Dendritic cell treated with granulocyte-macrophage colony-stimulating factor and Interleukin-4, amounts not matched to agents 40 ng/mL and 50 ng/mL, for 4 days (primary cell): ENCODE data around the gene IL31.
"Not testable (repeated sequence)": the region's sequence is repeated elsewhere in the genome, so short reads cannot be mapped to it uniquely, and the experiment has no call there.

ENCODE experiments used
- H3K27ac Mint-ChIP-seq: one replicate; pipeline ENCODE4 v1.8.0; 2022; ENCODE audit warnings: mild to moderate bottlenecking, mixed read lengths
- H3K27me3 Mint-ChIP-seq: one replicate; pipeline ENCODE4 v1.8.0; 2022; ENCODE audit warnings: mild to moderate bottlenecking, mixed read lengths
- H3K36me3 Mint-ChIP-seq: one replicate; pipeline ENCODE4 v1.8.0; 2022; ENCODE audit warnings: low read depth, mixed read lengths
- H3K4me1 Mint-ChIP-seq: one replicate; pipeline ENCODE4 v1.8.0; 2022; ENCODE audit warnings: low read depth, mixed read lengths
- H3K4me3 Mint-ChIP-seq: one replicate; pipeline ENCODE4 v1.8.0; 2022; ENCODE audit warnings: mild to moderate bottlenecking, moderate library complexity, mixed read lengths
- H3K9me3 Mint-ChIP-seq: one replicate; pipeline ENCODE4 v1.8.0; 2022; ENCODE audit warnings: mixed read lengths
- intact Hi-C: fragments of 100-400 bp; cut with micrococcal nuclease; formaldehyde crosslinking; loops from one replicate; pipeline ENCODE4 v1.15.0; 2022

IL31 gene

DNA sequence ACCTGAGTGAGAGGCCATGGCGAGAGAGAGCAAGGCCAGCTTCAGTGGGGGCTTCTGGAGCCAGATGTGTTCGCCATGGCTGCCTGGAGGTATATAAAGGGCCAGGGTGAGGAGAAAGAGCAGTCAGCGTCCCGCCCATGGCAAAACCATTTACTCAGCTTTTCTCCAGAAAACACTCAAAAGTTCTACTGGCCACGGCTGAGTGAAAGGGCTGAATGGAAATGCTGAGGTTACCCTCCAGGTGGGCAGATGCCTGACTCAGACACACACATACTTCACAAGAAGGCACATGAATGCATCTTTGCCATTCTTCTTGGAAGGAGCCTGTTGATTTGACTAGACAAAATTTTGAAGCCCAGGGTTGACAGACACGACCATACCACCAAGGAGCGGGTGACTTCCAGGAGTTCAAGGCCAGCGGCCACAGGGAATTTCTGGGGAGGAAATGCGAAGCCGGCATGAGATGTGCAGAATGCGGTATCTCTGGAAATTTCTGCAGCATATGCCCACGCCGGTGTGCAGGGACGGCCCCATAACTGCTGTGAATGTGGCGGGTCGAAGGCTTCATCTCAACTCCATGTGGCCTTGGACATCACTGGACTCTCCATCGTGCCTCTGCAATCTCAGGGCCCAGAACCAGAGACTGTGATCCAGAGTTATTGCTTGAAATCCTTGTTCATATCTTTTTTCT, at the start of gene IL31:
Gene IL31, minus strand, starts transcription at position 67 of the 691 bp plus-strand sequence. Its CDS starts 49 bp downstream, at position 18.
- H3K27ac Mint-ChIP-seq, result no peak within 1 kb of the TSS
- no peaks in the 10 kb centered on the region for H3K4me1 Mint-ChIP-seq
- no peak within 1 kb of the TSS for H3K4me3 Mint-ChIP-seq
- no peaks in the 10 kb centered on the region for H3K9me3 Mint-ChIP-seq
- intact Hi-C loops, result no loop called here
- H3K36me3 Mint-ChIP-seq, result no peaks in the 10 kb centered on the region
- peaks cover 6% of the 10 kb centered on the region for H3K27me3 Mint-ChIP-seq

DNA sequence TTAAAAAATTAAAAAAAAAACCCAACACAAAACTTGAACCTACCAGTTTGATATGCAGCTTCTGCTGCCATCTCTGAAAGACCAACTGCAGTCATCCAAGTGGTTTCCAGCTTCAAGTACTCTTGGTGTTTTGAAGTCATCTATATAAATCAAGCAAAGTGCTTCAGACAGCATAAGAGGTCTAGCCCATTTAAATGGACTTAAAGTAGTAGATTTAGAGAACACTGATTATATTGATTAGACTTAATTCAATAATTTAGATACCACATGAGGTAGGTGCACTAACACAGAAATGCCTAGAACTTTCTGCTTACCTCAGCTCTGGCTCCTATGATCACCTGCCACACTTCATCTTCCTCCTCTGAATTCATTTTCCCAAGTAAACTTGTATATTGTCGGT, 42.4 kb upstream of the IL31 start:
- H3K4me1 Mint-ChIP-seq, result peaks cover under 1% of the 10 kb centered on the region
- no peaks in the 10 kb centered on the region for H3K27me3 Mint-ChIP-seq
- H3K36me3 Mint-ChIP-seq, result peaks cover 100% of the 10 kb centered on the region
- intact Hi-C loops, result no loop called here
- H3K4me3 Mint-ChIP-seq, result no peak overlapping the region
- no peak overlapping the region for H3K27ac Mint-ChIP-seq
- H3K9me3 Mint-ChIP-seq, result no peaks in the 10 kb centered on the region

DNA sequence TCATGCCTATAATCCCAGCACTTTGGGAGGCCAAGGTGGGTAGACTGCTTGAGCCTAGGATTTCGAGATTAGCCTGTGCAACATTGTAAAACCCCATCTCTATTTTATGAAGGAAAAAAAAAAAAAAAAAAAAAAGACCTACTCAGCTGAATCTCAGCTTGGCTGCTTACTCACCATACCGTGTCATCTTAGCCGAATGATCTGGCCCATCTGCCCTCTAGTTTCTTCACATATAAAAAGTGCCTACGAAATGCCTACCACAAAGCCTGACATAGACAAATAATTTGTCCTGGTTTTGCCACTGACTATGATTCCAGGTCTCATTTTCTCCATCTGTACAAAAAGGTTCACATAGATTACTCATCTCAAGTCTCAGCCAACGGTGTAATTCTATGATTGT, 41.8 kb upstream of the IL31 start:
- no peaks in the 10 kb centered on the region for H3K27me3 Mint-ChIP-seq
- H3K9me3 Mint-ChIP-seq, result no peaks in the 10 kb centered on the region
- no peaks in the 10 kb centered on the region for H3K4me1 Mint-ChIP-seq
- H3K4me3 Mint-ChIP-seq, result no peak overlapping the region
- no peak overlapping the region for H3K27ac Mint-ChIP-seq
- intact Hi-C loops, result no loop called here
- H3K36me3 Mint-ChIP-seq, result peaks cover 100% of the 10 kb centered on the region

DNA sequence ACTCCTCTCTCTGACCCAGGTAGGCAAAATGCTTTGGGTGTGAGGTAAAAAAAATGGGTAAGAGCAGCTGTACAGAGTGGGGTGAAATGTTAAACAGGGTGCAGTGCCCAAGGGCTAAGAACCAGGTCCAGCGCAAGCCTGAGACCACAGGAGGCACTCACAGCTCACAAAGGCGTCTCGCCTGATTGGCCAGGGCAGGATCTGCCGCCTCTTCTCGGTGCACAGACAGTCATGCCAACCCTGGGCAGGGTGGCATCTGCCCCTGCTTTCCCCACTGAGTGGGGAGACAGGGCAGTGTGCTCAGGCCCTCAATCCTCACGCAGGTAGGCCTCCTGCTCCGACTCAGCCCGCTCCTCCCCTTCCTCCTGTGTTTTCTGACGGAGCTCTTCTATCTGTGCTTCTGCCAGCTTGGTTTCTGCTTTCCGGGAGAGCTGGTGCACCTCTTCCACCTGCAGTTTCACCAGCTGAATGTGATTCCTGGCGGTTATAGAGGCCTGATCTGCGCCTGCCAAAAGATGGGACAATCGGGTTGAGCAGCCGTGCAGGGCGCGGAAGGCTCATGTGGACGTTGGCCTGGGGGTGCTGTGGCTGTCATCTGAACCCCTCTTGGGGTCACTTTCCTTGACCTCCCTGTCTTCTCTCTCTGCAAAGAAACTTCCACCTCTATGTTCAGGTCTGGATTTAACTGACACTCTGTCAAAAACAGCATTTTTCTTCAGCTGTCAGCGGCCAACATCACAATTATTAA, 34.2 kb upstream of the IL31 start:
- H3K27me3 Mint-ChIP-seq, result peaks cover 33% of the 10 kb centered on the region
- H3K4me1 Mint-ChIP-seq, result peaks cover 24% of the 10 kb centered on the region
- intact Hi-C loops, result no loop called here
- no peak overlapping the region for H3K4me3 Mint-ChIP-seq
- H3K36me3 Mint-ChIP-seq, result peaks cover 64% of the 10 kb centered on the region
- H3K9me3 Mint-ChIP-seq, result no peaks in the 10 kb centered on the region
- H3K27ac Mint-ChIP-seq, result no peak overlapping the region

DNA sequence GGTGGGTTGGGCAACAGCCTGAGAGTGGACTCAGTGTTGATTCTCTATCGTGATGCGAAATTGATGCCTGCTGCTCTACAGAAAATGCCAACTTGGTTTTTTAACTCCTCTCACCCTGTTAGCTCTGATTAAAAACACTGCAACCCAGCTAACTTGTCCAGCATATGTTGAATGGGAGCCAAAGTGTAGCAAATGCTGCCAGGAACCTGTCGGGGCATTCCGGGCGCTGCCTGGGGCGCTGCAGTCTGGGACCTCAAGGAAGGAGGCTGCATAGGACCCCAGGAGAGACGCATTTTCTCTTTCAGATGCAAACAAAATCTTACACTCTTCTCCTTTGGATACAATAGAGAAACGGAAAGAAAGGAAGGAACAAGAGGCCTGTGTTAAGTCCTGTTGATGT, 33.4 kb upstream of the IL31 start:
- Mint-ChIP-seq H3K9me3 (no peaks in the 10 kb centered on the region), H3K27me3 (peaks cover 41% of the 10 kb centered on the region), H3K27ac (no peak overlapping the region), H3K4me3 (no peak overlapping the region), H3K36me3 (peaks cover 55% of the 10 kb centered on the region), H3K4me1 (peaks cover 31% of the 10 kb centered on the region)
- intact Hi-C loops, result no loop called here

DNA sequence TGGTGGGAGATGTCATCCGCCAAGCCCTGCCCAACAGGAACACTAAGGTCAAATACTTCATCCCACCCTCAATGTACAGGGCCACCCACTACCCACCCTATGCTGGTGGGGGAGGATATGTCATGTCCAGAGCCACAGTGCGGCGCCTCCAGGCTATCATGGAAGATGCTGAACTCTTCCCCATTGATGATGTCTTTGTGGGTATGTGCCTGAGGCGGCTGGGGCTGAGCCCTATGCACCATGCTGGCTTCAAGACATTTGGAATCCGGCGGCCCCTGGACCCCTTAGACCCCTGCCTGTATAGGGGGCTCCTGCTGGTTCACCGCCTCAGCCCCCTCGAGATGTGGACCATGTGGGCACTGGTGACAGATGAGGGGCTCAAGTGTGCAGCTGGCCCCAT, 33.0 kb upstream of the IL31 start:
- Mint-ChIP-seq H3K27ac (no peak overlapping the region), H3K27me3 (peaks cover 41% of the 10 kb centered on the region), H3K36me3 (peaks cover 51% of the 10 kb centered on the region), H3K4me3 (no peak overlapping the region), H3K4me1 (peaks cover 31% of the 10 kb centered on the region), H3K9me3 (no peaks in the 10 kb centered on the region)
- intact Hi-C loops, result no loop called here

DNA sequence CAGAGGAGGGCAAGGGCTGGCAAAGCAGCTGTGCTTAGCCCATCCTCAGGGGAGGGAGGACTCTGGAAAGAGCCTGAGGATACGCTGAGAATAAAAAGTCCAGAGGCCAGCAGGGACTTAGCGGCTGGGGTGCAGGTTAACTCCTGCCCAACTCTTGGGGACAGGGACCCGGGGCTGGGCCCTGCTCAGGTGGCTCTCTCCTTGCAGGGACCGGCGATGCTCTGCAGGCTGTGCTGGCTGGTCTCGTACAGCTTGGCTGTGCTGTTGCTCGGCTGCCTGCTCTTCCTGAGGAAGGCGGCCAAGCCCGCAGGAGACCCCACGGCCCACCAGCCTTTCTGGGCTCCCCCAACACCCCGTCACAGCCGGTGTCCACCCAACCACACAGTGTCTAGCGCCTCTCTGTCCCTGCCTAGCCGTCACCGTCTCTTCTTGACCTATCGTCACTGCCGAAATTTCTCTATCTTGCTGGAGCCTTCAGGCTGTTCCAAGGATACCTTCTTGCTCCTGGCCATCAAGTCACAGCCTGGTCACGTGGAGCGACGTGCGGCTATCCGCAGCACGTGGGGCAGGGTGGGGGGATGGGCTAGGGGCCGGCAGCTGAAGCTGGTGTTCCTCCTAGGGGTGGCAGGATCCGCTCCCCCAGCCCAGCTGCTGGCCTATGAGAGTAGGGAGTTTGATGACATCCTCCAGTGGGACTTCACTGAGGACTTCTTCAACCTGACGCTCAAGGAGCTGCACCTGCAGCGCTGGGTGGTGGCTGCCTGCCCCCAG, 32.3 kb upstream of the IL31 start:
- Mint-ChIP-seq H3K27me3 (peaks cover 47% of the 10 kb centered on the region), H3K4me1 (peaks cover 31% of the 10 kb centered on the region), H3K9me3 (no peaks in the 10 kb centered on the region), H3K27ac (no peak overlapping the region), H3K4me3 (no peak overlapping the region), H3K36me3 (peaks cover 44% of the 10 kb centered on the region)
- intact Hi-C loops, result no loop called here

DNA sequence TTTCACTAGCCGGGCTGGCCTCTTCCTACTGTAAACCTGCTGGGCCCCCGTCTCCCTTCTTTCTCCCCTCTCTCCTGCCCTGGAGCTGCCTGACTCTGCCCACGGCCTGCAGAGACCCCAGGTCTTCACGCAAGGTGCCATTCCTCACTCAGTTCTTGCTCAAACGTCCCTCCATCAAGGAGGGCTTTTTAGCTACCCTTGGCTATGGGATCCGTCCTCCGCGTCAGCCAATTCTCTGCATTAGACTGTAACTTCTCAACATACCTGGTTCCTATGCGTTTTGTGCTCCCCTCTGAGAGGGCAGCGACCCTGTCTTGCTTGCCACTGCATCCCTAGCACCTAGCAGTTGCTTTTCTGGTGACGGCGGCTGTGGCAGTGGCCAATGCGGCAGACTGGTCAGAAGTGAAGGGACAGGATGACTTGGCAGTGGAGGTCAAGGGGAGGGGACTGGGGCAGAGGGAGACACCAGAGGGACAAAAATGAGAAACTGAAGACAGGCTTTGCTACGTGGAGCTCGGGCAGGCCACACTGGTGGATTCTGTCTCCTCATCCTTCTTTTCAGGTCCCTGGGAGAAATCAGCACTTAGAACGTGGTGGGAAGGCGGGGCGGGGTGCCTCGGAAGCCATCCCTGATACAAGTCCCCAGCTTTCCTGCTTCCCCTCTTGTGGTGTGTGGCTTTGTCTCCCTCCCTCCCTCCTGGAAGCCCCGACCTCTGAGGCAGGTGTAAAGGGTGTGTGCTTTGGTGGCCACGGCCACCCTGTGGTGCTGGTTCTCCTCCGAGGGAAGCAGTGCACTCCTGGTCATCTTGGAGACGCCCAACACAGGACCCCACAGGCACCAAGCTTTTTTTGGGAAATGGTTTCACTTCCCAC, 31.3 kb upstream of the IL31 start:
- Mint-ChIP-seq H3K4me1 (peaks cover 31% of the 10 kb centered on the region), H3K27ac (no peak overlapping the region), H3K36me3 (peaks cover 38% of the 10 kb centered on the region), H3K9me3 (no peaks in the 10 kb centered on the region), H3K4me3 (no peak overlapping the region), H3K27me3 (peaks cover 56% of the 10 kb centered on the region)
- intact Hi-C loops, result no loop called here

DNA sequence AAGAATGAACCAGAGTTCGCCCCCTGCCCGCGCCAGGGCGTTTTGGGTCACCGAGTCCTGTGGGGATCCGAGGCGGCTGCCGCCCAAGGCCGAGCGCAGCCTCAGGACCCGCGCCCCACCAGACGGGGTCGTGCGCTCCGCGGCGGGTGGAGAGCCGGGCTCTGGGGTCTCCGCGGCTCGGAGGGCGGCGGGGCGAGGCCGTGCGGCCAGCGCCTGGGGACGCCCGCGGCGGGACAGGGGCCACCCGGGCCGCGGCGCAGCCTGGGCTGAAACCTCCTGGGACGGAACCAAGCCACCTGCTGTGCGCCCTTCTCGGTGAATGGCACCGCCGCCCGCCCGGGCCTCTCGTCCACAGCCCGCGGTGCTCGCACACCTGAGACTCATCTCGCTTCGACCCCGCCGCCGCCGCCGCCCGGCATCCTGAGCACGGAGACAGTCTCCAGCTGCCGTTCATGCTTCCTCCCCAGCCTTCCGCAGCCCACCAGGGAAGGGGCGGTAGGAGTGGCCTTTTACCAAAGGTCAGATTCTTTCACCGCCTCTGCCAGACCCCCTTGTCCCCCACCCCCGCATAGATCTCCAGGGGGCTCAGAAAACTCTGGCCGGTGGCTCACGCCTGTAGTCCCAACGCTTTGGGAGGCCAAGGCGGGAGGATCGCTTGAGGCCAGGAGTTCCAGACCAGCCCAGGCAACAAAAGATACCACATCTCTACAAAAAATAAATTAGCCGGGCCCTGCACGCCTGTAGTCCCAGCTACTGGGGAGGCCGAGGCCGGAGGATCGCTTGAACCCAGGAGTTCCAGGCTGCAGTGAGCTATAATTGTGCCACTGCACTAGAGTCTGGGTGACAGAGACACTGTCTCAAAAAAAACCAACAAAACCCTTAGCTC, 30.4 kb upstream of the IL31 start:
- peak overlapping the region; percentile 51 for H3K4me3 Mint-ChIP-seq
- intact Hi-C loops, result no loop called here
- peaks cover 31% of the 10 kb centered on the region for H3K4me1 Mint-ChIP-seq
- peaks cover 29% of the 10 kb centered on the region for H3K36me3 Mint-ChIP-seq
- no peaks in the 10 kb centered on the region for H3K9me3 Mint-ChIP-seq
- H3K27ac Mint-ChIP-seq, result no peak overlapping the region
- peaks cover 65% of the 10 kb centered on the region for H3K27me3 Mint-ChIP-seq

DNA sequence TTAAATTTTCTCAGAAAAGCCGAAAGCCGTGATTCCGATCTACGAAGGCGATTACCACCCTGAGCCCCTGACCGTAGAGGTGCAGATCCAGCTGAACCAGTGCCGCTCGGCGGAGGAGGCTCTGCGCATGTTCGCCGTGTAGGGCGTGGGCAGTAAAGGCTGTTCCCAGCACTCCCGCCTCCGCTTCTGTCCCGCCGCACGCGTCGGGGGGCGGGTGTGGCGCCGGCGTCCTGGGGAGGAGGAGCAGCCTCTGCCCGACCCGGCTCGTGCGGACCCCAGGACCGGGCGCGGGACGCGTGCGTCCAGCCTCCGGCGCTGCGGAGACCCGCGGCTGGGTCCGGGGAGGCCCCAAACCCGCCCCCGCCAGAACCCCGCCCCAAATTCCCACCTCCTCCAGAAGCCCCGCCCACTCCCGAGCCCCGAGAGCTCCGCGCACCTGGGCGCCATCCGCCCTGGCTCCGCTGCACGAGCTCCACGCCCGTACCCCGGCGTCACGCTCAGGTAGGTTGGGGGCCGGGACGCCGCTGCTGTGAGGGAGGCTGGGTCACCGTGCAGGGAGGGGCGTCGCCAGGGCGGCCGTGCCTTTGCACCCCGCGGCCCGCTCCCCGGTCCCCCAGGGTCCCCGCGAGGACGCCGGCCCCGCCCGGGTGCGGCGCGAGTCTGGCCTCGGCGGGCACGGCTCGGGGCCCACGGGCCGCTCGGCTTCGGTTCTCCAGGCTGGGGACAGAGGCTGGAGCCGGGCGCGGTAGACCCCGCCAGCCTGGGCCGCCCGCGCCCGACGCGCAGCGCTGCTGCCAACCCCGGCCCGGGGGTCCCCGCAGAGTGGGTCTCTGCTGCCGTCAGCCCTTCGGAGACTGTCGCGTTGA, 29.5 kb upstream of the IL31 start, which contains the start of gene B3GNT4:
Gene B3GNT4, plus strand, starts transcription at position 409 of the 866 bp plus-strand sequence. CDS start 910 bp downstream, outside the sequence.
- intact Hi-C loops, result no loop called here

DNA sequence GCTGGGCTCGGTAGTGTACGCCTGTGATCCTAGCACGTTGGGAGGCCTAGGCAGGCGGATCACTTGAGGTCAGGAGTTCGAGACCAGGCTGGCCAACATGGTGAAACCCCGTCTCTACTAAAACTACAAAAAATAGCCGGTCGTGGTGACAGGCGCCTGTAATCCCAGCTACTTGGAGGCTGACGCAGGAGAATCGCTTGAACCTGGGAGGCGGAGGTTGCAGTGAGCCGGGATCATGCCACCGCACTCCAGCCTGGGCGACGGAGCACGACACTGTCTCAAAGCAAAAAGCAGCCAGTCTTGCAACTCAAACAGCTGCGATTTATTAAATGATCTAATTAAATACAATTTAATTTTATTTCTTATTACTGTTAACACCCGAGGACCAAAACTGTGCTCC, 28.8 kb upstream of the IL31 start:
- H3K27ac Mint-ChIP-seq, intact Hi-C loops, H3K9me3 Mint-ChIP-seq: not testable (repeated sequence)
- Mint-ChIP-seq H3K4me1 (peaks cover 34% of the 10 kb centered on the region), H3K36me3 (peaks cover 13% of the 10 kb centered on the region), H3K27me3 (peaks cover 73% of the 10 kb centered on the region), H3K4me3 (peak overlapping the region; percentile 73)

More for the DNA sequence above, 29.5 kb upstream of the IL31 start, which contains the start of gene B3GNT4:
- Mint-ChIP-seq H3K36me3 (peaks cover 20% of the 10 kb centered on the region), H3K4me1 (peaks cover 31% of the 10 kb centered on the region), H3K27me3 (peaks cover 70% of the 10 kb centered on the region), H3K4me3 (peak within 1 kb of the TSS; percentile 73), H3K9me3 (no peaks in the 10 kb centered on the region), H3K27ac (no peak within 1 kb of the TSS)

DNA sequence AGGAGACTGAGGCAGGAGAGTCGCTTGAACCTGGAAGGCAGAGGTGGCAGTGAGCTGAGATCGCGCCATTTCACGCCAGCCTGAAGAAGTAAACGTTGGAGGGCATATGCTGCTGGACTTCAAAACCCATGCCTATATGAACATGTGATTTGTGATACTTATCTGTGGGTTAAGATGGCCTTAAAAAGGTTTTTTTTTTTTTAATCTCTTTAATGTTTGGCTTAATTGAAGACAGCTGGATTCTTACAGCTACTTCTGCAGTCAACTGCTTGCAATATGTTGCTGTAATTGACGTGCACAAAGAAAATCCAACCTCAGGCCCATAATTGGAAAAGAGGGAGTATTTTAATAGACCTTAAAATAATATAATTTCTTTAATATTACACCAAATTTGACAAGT, 28.0 kb upstream of the IL31 start:
- Mint-ChIP-seq H3K36me3 (peaks cover 5% of the 10 kb centered on the region), H3K9me3 (no peaks in the 10 kb centered on the region), H3K27me3 (peaks cover 76% of the 10 kb centered on the region), H3K4me3 (no peak overlapping the region), H3K27ac (no peak overlapping the region), H3K4me1 (peaks cover 42% of the 10 kb centered on the region)
- intact Hi-C loops, result no loop called here
